ENCODE measurements around the gene TP63. TPM values are rescaled to one million over a fixed set of nuclear protein-coding genes. Genes with fewer than 3 reads are reported as not detected.

Gene TP63
- polyA plus RNA-seq, 2 of the 4 experiments (the other 2 are of a cell fraction) = 1.5 to 5.4 TPM

DNA sequence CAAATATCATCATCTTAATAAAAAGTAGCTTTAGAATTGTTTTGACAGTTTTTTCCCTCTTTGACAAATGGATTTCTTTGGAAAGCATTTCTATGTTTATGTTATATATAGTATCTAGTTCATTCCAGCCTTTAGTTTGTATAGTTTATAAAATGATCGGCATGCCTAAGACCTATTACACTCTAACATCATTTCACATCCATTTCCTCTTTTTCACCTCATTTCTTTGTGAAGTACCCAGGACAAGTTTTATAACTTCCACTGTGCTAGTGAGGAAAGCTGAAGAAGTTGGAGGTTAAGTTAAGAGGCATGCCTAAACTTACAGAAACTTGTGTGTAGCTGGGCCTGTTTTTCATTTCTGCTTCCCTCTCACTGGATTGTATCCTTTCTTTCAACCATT is 178.4 kb downstream of the TP63 start:
- FAIRE-seq (no peak), DNase-seq (ENCODE audit: low read depth in 1 of 2, low spot score in 1 of 2) (no peak), ATAC-seq (no peak)
- POLR2A ChIA-PET = no interaction called here
- no peaks in the 10 kb centered on the region for H3K4me1 ChIP-seq
- H3K9me3 ChIP-seq = no peaks in the 10 kb centered on the region
- no peak overlapping the region for H3K4me2 ChIP-seq
- 83% methylated on average over 1 of the region's 1 CpG for WGBS (ENCODE audit: missing lambda C conversion rate)
- CTCF ChIA-PET = no interaction called here
- H3K27ac ChIP-seq = no peak overlapping the region
- TF ChIP-seq POLR2A (IDR thresholded peaks at IDR 0.05; ENCODE audit: low read length) = no peak
- TF ChIP-seq CEBPB (IDR thresholded peaks at IDR 0.05) = no peak
- TF ChIP-seq ELK1 (IDR thresholded peaks at IDR 0.05; ENCODE audit: low read depth, low read length) = no peak
- no peak for TF ChIP-seq RFX5 (IDR thresholded peaks at IDR 0.05)
- no peak for TF ChIP-seq ATOH8 (CRISPR knock-in tag; IDR thresholded peaks at IDR 0.05; ENCODE audit: low read depth)
- no peak for TF ChIP-seq CBX8 (IDR thresholded peaks at IDR 0.05)
- TF ChIP-seq POLR2AphosphoS2 (conservative IDR thresholded peaks at IDR 0.05; ENCODE audit: low read length) = no peak
- no peak for TF ChIP-seq HOXB5 (CRISPR knock-in tag; IDR thresholded peaks at IDR 0.05)
- no peak for TF ChIP-seq ZNF302 (CRISPR knock-in tag; IDR thresholded peaks at IDR 0.05)
- TF ChIP-seq KDM1A (IDR thresholded peaks at IDR 0.05; ENCODE audit: low read depth) = no peak
- TF ChIP-seq SMC3 (IDR thresholded peaks at IDR 0.05) = no peak
- TF ChIP-seq EHF (CRISPR knock-in tag; IDR thresholded peaks at IDR 0.05) = no peak
- TF ChIP-seq ZSCAN20 (CRISPR knock-in tag; IDR thresholded peaks at IDR 0.05) = no peak
- TF ChIP-seq, protein P1, sequence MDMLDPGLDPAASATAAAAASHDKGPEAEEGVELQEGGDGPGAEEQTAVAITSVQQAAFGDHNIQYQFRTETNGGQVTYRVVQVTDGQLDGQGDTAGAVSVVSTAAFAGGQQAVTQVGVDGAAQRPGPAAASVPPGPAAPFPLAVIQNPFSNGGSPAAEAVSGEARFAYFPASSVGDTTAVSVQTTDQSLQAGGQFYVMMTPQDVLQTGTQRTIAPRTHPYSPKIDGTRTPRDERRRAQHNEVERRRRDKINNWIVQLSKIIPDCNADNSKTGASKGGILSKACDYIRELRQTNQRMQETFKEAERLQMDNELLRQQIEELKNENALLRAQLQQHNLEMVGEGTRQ (IDR thresholded peaks at IDR 0.05) = no peak
- TF ChIP-seq FOSB (CRISPR knock-in tag; IDR thresholded peaks at IDR 0.05) = no peak
- TF ChIP-seq HDAC2 (IDR thresholded peaks at IDR 0.05) = no peak
- no peak for TF ChIP-seq HMGXB4 (CRISPR knock-in tag; IDR thresholded peaks at IDR 0.05; ENCODE audit: borderline replicate concordance)
- no peak overlapping the region for H3K4me3 ChIP-seq

DNA sequence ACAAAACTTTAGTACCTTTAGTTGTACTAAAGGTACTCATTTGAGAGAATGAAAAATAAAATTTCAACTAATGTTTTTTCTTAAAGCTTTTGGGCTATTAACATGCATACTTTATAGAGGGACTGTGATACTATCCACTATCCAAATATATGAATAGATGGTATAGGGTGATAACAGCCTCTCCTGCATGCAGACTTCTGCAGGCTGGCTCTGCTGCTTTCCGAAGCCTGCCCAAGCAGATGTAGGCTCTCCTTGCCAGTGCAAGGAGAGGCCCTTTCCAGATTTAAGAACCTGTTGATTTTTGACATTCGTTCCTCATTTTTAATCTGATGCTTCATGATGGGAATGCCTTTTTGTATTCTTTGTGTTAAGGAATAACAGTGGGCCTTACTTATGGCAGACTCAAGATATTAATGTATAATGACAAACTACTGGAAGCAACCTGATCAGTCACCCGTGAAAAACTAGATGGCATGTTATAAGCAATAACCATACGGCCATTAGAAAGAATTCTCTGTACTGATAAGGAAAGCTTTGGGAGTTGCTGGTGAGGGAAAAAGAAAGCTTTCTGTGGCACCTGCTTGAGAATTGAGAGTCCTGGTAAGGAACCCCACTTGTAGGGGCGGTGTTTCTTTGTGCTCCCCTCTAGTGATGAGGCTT is 181.7 kb downstream of the TP63 start:
- Histone ChIP-seq H3K4me3 (no peak overlapping the region), H3K27ac (no peak overlapping the region), H3K4me1 (no peaks in the 10 kb centered on the region), H3K4me2 (no peak overlapping the region), H3K9me3 (no peaks in the 10 kb centered on the region)
- ChIA-PET CTCF (no interaction called here), POLR2A (no interaction called here)
- TF ChIP-seq HOXB13 (CRISPR knock-in tag; IDR thresholded peaks at IDR 0.05; ENCODE audit: low read depth) = no peak
- FAIRE-seq (no peak), ATAC-seq (no peak), DNase-seq (ENCODE audit: low read depth in 1 of 2, low spot score in 1 of 2) (no peak)
- 93% methylated on average over 5 of the region's 5 CpGs for WGBS (ENCODE audit: missing lambda C conversion rate)

GRCh38 chr3:189813647-189814240 is 182.6 kb downstream of the TP63 start:
- ATAC-seq = no peak
- Histone ChIP-seq H3K9me3 (no peaks in the 10 kb centered on the region), H3K4me2 (no peak overlapping the region), H3K4me1 (no peaks in the 10 kb centered on the region), H3K4me3 (no peak overlapping the region), H3K27ac (no peak overlapping the region)
- 93% methylated on average over 10 of the region's 10 CpGs for WGBS (ENCODE audit: missing lambda C conversion rate)
- no peak for FAIRE-seq
- ChIA-PET CTCF (interaction anchor here (0.7 kb wide), 1 partner anchor 162 kb away, joined by 3 read pairs; no protein-coding TSS in a partner anchor), POLR2A (no interaction called here)
- no peak for DNase-seq (ENCODE audit: low read depth in 1 of 2, low spot score in 1 of 2)
- TF ChIP-seq FOSL2 (IDR thresholded peaks at IDR 0.05) = no peak
- TF ChIP-seq FOSL2 (CRISPR knock-in tag; IDR thresholded peaks at IDR 0.05) = no peak
- TF ChIP-seq ESRRA (IDR thresholded peaks at IDR 0.05; ENCODE audit: borderline replicate concordance, low read length) = no peak
- no peak for TF ChIP-seq BCL3 (IDR thresholded peaks at IDR 0.05)
- no peak for TF ChIP-seq RFX5 (IDR thresholded peaks at IDR 0.05)
- TF ChIP-seq NFE2L2 (conservative IDR thresholded peaks at IDR 0.05; ENCODE audit: low read length) = no peak
- TF ChIP-seq GATA3 (IDR thresholded peaks at IDR 0.05; ENCODE audit: borderline replicate concordance) = no peak
- no peak for TF ChIP-seq KDM5A (IDR thresholded peaks at IDR 0.05)
- TF ChIP-seq KDM1A (IDR thresholded peaks at IDR 0.05; ENCODE audit: low read depth) = no peak
- no peak for TF ChIP-seq ZNF302 (CRISPR knock-in tag; IDR thresholded peaks at IDR 0.05)
- TF ChIP-seq TFCP2L1 (CRISPR knock-in tag; IDR thresholded peaks at IDR 0.05) = no peak
- TF ChIP-seq ZC3H11A (IDR thresholded peaks at IDR 0.05) = no peak

Data from A549 (cell line).